CD4-positive, alpha-beta T cell treated with Interleukin-4 for 1 hour (primary cell): ENCODE results near the gene FUT9.

Source experiments
- DNase-seq, 2 donors: peaks; one replicate each; pipeline ENCODE4 v3.0.0-alpha.2; 2020 to 2022

FUT9 gene

DNA sequence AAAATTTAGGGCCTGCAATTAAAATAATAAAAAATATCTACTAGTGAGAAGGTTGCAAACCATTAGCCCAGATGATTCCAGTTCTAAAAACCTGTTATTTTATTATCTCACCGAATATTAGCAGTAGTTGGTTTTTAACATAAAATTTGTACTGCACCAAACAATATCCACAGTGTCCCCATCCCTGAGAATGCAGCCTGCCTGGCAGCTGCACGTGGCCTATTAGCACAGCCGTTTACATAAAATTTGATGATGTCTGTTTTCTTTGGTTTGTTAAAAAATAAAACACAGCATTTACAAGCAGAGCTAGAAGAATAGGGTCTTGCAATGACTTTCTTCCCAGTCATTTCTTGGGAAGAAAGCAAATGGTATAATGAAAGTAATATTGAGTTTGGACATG is 58.2 kb downstream of the FUT9 start:
- DNase-seq = no peak

GRCh38 chr6:96075826-96076225 is 60.1 kb downstream of the FUT9 start:
- no peak for DNase-seq

- no peak for DNase-seq
Observed at GRCh38 chr6:96086745-96087144, 71.0 kb downstream of the FUT9 start.

GRCh38 chr6:96089173-96089572 is 73.4 kb downstream of the FUT9 start:
- DNase-seq = no peak

- no peak for DNase-seq
Observed at GRCh38 chr6:96094077-96094476, 78.3 kb downstream of the FUT9 start.

- no peak for DNase-seq
Observed at GRCh38 chr6:96099069-96099468, 83.3 kb downstream of the FUT9 start.

GRCh38 chr6:96101564-96101963 is 85.8 kb downstream of the FUT9 start:
- no peak for DNase-seq

DNA sequence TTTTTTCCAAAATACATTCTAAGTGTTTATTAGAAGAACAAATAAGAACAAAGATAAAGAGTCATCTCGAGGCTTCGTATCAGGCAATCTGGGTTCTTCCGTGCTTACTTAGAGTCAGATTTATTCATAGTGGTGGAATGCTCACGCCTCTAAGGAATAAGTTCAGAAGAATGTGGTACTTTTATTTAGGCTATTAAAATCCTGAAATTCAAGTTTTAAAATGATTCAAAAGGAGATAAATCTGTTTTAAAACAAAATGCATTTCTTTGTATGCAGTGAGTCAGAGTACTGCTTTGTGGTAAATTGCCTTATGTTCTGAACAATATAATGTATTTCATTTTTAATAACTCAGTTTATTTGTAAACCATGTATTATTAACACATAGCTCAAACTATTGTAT is 89.1 kb downstream of the FUT9 start:
- DNase-seq = no peak

DNA sequence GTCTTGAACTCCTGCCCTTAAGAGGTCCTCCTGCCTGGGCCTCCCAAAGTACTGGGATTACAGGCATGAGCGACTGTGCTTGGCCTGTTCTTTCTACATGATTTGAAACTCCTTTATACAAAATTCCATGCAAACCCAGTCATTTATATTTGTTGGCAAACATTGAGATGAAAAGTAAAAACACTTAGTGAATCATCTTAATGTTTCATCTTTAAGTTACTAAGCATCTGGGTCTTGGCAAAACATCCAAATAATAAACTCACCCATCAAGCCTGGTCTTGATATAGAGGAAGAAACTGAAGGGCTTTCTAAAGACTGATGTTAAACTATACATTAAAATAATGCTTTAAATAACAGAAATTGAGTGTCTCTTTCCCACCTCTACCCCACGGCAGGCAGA is 95.1 kb downstream of the FUT9 start:
- no peak for DNase-seq

DNA sequence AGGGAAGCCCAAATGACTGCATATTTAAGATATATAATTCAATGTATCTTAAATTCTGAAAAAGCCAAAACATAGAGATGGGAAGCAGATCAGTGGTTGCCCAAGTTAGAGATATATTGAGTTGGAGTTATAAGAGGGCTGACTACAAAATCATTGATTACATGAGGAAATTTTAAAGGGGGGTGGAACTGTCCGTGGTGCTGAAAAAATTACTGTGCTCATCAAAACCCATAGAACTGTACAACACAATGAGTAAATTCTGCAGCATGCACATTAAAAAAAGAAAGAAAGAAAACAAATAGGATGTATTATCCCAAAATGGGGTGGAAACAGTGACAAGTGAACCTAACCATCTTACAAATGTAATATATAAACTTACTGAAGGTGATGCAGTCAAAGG is 100.9 kb downstream of the FUT9 start:
- DNase-seq = no peak

GRCh38 chr6:96124778-96125177 is 109.0 kb downstream of the FUT9 start:
- DNase-seq = no peak

GRCh38 chr6:96138406-96138805 is 122.6 kb downstream of the FUT9 start:
- no peak for DNase-seq

- DNase-seq = no peak
Observed at GRCh38 chr6:96142142-96142541, 126.4 kb downstream of the FUT9 start.

GRCh38 chr6:96150431-96150830 is 134.7 kb downstream of the FUT9 start:
- DNase-seq = no peak

GRCh38 chr6:96151707-96152106 is 135.9 kb downstream of the FUT9 start:
- no peak for DNase-seq

- DNase-seq = no peak
Observed at GRCh38 chr6:96152114-96152708, 136.4 kb downstream of the FUT9 start.

- no peak for DNase-seq
Observed at GRCh38 chr6:96153775-96154174, 138.0 kb downstream of the FUT9 start.

DNA sequence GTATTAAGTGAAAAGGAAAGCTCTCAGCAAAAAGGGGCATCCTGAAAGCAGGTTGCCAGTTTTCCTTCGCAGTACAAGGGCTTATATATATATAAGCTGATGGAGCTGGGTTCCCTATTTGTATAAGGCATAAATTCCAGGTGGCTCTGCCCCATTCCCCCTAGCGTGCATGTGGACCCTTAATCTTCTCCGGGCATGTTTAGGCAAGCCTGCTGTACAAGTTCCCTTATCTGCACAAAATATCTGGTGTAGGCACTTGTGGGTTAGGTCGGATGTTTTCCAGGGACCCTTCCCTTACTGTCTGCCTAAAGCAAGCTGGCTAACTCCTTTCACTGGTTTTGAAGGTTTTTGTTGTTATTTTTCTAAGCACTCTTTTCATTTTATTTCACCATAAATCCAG is 140.7 kb downstream of the FUT9 start:
- DNase-seq = no peak

DNA sequence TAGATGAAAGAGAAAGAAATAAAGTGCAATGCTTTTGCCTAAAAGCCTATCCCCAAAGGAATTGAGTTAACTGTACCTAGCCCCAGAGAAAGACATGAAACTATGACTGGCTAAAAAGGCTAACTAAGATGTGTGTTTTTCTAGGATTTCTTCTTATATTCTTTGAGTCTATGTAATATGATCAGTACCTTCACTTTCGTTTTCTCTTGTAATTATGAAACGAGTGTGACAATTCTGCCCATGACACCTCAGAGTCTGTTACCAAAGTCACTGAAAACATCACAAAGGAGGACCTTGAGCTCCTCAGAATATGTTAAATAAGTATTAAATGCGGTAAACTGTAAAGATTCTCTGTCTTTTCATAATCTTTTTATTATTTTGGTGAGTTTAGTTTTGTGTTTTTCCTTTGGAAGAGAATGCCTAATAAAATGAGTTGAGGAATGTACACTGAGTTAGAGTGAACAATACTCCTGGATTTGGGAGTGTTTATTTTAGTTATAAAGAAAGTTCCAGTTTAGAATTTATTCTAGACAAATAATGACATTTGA is 141.3 kb downstream of the FUT9 start:
- DNase-seq = peak in 1 of 2 donors; percentile 16

DNA sequence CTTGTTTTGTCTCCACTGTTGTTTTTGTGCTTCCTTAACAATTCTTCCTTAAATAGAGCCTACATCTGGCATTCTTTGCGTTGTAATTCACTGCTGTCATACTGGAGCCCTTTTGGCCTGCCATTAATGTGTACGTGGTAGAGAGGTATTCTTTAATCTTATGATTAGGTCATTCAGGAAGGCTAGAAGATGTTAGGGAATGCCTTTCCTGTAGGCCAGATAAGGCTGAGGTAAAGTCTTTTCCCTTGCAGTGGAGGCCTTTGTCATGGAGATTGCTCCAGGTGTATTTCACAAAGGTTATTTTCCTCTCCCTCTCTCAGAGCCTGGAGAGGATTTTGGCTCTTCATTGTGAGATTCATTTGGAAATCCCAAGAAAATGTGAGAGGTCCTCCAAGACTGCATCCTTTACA is 146.9 kb downstream of the FUT9 start:
- no peak for DNase-seq

GRCh38 chr6:96164802-96165201 is 149.0 kb downstream of the FUT9 start:
- DNase-seq = no peak

DNA sequence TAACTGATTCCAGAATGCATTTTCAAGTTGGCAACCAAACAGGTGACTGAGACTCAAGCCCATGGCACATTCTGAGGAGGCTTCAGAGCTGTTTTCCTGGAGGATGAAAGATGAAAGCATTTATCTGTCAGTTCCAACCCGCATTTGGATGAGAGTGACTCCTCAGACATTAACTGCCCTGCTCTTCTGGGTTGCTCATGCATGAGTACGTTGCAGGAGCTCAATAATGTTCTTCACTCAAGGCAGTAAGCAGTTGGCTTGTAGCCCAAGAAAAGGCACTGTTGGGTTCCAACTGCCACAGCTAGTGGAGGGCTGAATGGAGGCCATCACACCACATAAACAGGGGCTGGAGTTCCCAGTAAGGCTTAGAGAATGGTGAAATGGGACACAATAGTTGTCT is 155.3 kb downstream of the FUT9 start:
- no peak for DNase-seq

DNA sequence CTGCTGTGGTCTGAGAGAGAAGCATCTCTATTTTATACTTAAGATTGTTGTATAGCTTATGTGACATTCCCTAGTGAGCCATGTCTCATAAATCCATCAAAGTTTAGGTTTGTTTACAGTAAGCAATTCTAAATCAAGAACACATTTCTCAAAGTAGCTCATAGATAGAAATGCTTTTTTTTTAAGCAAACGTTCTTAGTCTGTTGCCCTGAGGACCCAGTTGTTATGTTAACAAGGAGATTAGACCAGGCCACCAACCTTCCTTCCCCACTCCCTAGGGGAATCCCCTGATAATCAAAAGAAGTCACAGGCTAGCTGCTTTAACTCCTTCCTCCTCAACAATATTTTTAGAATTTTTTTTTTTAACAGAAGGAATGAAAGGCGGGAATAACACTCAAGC is 169.0 kb downstream of the FUT9 start:
- no peak for DNase-seq

GRCh38 chr6:96186094-96186493 is 170.3 kb downstream of the FUT9 start:
- no peak for DNase-seq

- no peak for DNase-seq
Observed at GRCh38 chr6:96186516-96187195, 170.9 kb downstream of the FUT9 start.
